ENCODE data around the gene COL4A5.
A peak's percentile ranks its signal among the peaks of the same experiment; 100 is the strongest.
"Not testable (repeated sequence)": the region's sequence is repeated elsewhere in the genome, so short reads cannot be mapped to it uniquely, and the experiment has no call there.

Gene COL4A5

DNA sequence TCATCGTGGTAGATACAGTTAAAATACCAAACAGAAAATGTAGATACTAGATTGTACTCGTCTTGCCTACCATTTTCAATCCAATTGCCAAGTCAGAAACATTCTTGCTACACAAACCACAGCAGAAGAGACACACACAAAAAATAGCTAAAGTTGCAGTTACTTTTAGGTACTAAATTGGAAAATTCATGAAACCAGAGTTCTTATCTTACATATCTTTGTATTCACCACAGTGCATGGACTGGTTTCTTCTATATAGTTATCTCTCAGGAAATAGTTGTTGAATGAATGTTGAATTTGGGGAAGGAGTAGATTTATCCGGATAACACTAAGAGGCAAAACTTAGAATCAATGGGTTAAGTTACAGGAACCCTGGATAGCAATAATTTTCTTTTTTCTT lies 14.2 kb downstream of the COL4A5 start:
- no peak for DNase-seq (ENCODE audit: low spot score)
- no peak for FAIRE-seq

DNA sequence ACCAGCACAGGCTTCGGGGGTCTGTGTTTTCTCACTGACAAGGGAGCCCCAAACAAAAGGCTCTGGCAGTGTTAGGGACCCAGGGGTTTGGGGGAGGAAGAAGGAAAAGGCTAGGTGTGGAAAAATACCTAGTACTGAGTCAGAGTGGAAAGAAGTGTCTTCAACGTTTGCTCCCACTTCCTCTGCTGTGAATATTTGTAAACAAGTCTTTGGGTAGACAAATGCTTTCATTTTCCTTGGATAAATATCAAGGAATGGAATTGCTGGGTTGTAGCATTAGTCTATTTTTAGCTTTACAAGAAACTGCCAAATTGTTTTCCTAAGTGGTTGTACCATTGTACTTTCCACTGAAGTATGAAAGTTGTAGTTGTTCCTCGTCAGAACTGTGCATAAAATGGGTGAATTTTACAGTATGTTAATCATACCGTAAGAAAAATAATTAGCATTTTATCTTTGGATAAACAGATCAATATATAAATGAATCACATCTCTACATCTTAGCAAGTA lies 17.4 kb downstream of the COL4A5 start:
- DNase-seq (ENCODE audit: low spot score) (no peak), FAIRE-seq (no peak)

GRCh38 chrX:108464604-108465003 lies 25.0 kb downstream of the COL4A5 start:
- DNase-seq (ENCODE audit: low spot score) (no peak), FAIRE-seq (no peak)

DNA sequence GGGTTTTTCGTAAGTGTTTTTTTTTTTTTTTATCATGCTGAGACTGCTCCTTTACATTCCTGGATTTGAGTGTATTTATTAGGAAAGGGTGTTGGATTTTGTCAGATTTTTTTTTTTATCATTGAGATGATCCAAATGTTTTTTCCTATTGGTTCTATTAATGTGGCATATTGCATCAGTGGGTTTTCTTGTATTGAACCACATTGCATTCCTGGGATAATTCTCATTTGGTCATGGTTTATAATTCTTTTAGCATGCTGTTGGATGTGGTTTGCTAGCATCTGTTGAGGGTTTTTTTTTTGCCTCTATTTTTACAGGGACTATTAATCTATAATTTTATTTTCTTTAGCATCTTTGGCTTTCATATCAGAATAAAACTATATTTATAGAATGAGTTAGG lies 28.8 kb downstream of the COL4A5 start:
- no peak for DNase-seq (ENCODE audit: low spot score)
- FAIRE-seq: no peak

- no peak for DNase-seq (ENCODE audit: low spot score)
- no peak for FAIRE-seq
Measured at GRCh38 chrX:108473979-108474378, 34.3 kb downstream of the COL4A5 start.

- DNase-seq (ENCODE audit: low spot score); FAIRE-seq: not testable (repeated sequence)
Measured at GRCh38 chrX:108481528-108481927, 41.9 kb downstream of the COL4A5 start.

- FAIRE-seq (no peak), DNase-seq (ENCODE audit: low spot score) (no peak)
Measured at GRCh38 chrX:108484251-108484650, 44.6 kb downstream of the COL4A5 start.

GRCh38 chrX:108485960-108486359 lies 46.3 kb downstream of the COL4A5 start:
- DNase-seq (ENCODE audit: low spot score): no peak
- FAIRE-seq: no peak

DNA sequence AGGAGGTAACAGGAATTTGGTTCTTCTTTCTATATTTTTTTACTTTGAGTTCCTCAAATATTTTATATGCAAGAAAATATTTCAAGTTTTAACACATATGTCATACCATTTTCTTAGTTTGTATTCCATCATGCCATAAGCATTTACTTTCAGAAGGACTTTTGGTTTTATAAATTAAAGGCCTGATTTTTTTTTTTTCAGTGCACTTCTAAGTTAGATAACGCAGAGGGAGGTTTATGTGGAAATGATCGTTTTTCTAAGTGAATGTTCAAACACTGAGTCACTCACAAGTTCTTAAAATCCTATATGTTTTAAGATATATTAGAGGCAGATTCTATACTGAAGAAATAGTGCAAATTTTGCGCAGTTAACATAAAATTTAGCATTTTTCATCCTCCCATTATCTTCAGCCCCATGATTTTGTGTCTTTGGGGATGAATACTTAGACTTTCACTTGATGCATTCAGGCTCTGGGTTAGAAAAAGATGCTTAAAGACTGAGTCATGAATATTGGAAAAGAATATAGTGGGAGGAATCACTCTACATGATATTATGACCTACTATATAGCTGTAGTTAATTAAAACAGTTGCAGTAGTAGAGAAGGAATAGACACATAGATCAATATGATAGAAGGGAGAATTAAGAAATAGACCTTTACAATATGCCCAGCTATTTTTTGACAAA lies 54.9 kb downstream of the COL4A5 start:
- no peak for DNase-seq (ENCODE audit: low spot score)
- no peak for FAIRE-seq

GRCh38 chrX:108511721-108512120 lies 72.1 kb downstream of the COL4A5 start:
- FAIRE-seq: no peak
- DNase-seq (ENCODE audit: low spot score): no peak

GRCh38 chrX:108516184-108516583 lies 76.5 kb downstream of the COL4A5 start:
- DNase-seq (ENCODE audit: low spot score) (no peak), FAIRE-seq (no peak)

DNA sequence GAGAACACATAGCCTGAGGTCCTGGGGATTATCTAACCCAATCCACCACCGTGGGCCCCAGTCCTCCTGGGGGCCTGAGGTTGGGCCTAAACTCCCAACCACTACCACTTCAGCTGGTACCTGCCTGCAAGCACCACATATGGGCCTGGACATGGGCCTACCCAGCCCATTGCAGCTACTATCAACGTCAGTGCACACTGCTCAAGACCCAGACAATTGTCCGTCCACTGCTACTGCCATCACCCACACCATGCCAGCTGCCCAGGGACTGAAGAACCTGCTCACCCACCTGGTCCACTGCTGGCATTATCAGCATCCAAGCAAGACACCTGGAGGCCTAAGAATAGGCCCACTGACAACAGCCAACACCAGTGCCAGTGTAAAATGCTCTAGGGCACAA lies 88.1 kb downstream of the COL4A5 start:
- no peak for FAIRE-seq

GRCh38 chrX:108537005-108537404 lies 97.4 kb downstream of the COL4A5 start:
- peak; percentile 81 for FAIRE-seq
- DNase-seq (ENCODE audit: low spot score): no peak

More for the DNA sequence above, 88.1 kb downstream of the COL4A5 start:
- DNase-seq (ENCODE audit: low spot score): no peak

DNA sequence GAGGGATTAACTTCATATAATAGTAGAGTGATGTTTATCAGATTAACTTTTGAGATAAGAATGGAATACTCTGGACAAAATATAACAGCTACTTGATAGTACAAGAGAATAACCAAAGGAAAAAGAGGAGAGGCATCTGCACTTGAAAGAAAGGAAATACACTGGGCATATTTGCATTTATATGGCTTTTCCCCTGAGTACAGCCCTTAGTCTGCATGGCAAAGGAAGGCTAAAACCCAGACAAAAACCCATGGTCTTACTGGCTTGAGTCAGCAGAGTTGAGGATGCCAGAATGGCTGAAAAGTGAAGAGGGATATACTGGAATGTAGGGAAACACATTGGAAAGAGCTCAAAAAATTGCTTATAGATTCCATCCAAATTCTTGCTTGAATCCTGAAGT lies 101.6 kb downstream of the COL4A5 start:
- no peak for DNase-seq (ENCODE audit: low spot score)

DNA sequence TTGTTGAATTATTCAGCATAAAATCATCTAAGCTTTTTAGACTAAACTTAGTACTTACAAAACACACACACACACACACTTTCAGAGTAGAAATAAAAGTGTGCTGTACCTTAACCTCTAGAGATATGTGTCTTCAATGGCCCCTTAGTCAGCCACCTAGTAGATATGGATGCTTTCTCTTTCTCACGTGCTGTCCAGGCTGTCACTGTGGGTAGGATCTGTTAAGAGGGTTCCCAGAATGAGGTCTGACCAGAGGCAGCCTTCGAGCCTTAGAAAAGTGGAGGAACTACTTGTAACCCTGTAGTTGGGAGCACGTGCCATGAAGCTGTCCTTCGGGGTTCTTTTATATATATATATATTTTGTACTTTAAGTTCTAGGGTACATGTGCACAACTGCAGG lies 117.9 kb downstream of the COL4A5 start:
- DNase-seq (ENCODE audit: low spot score) (no peak), FAIRE-seq (no peak)

More for the DNA sequence above, 101.6 kb downstream of the COL4A5 start:
- no peak for FAIRE-seq

GRCh38 chrX:108558217-108558616 lies 118.6 kb downstream of the COL4A5 start:
- DNase-seq (ENCODE audit: low spot score) (no peak), FAIRE-seq (no peak)

DNA sequence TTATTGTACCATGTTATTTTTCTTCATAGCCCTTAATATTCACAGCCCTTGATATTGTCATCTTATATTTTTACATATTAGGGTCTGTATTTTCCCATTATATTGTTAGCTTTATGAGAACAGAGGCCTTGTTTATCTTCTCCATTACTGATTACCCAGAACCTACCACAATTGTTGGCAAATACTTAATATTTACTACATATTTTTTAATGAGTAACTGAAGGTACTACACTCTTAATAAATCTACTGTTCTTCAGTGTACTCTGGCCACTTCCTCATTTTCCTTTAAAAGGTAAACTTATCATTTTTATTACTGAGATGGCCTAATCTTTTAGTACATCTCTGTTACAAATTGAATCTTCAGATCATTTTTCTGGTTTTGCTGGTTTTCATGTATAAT lies 133.5 kb downstream of the COL4A5 start:
- no peak for FAIRE-seq
- no peak for DNase-seq (ENCODE audit: low spot score)

- DNase-seq (ENCODE audit: low spot score) (no peak), FAIRE-seq (no peak)
Measured at GRCh38 chrX:108582151-108582550, 142.5 kb downstream of the COL4A5 start.

DNA sequence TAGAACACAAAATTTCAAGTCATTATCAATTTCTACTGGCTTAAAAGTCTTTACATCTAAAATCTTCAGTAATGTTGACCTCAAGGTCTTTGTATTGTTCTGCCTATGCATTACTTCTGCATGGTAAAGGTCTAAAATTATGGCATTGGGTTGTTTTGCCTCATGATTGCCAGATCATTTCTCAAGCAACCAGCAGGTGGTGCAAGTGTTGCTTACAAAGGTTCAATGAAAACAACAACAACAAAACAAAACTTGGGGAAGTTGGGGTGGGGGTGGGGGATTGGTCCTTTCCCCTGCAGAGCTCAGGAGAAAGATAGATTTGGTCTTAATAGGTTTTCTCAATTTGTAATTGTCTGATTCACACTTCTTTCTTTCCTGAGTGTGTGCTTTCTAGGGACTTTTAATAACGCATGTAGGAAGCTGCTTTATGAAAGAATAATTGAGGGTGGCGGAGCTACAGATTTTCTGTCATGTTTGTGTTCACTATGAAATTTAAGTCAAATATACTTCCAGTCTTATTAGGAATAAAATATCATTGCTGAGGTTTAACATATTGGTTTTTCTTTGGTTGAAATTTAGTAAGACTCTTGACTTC lies 145.1 kb downstream of the COL4A5 start:
- no peak for FAIRE-seq
- no peak for DNase-seq (ENCODE audit: low spot score)

- FAIRE-seq (no peak), DNase-seq (ENCODE audit: low spot score) (no peak)
Measured at GRCh38 chrX:108590496-108590895, 150.9 kb downstream of the COL4A5 start.

DNA sequence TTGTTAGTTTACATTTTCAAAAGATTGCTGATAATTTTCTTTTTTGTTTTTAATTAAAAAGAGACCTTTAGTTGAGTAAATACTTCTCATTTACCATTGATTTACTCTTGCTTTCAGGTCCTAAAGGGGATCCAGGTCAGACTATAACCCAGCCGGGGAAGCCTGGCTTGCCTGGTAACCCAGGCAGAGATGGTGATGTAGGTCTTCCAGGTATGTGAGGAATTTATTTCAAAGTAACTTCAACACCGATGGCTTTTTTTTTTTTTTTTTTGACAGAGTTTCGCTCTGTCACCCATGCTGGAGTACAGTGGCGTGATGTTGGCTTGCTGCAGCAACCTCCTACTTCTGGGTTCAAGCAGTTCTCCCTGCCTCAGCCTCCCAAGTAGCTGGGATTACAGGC lies 161.6 kb downstream of the COL4A5 start:
- FAIRE-seq (no peak), DNase-seq (ENCODE audit: low spot score) (no peak)

GRCh38 chrX:108610141-108610540 lies 170.5 kb downstream of the COL4A5 start:
- FAIRE-seq: no peak

GRCh38 chrX:108614616-108615015 lies 175.0 kb downstream of the COL4A5 start:
- DNase-seq (ENCODE audit: low spot score) (no peak), FAIRE-seq (no peak)

More at GRCh38 chrX:108610141-108610540, 170.5 kb downstream of the COL4A5 start:
- no peak for DNase-seq (ENCODE audit: low spot score)

Data from RCC 7860 (cell line).